IMR-90 (cell line): ENCODE measurements around the gene CTDSPL. TPM values are rescaled to one million over a fixed set of nuclear protein-coding genes. Genes with fewer than 3 reads are reported as not detected.

Experiments
- ATAC-seq: fragments of 200-7000 bp; cut with Tn5 transposase; 2 replicates; pipeline ENCODE4 v1.9.1; 2020; ENCODE audit warnings: low read depth, mild to moderate bottlenecking, moderate library complexity
- BruUV-seq: library from RNA; stranded (reverse); fragments of 400-500 nt; replicated peaks from 2 replicates; lab custom pipeline; 2021; lab: Mats Ljungman, UMichigan
- CTCF ChIA-PET: fragments of 300-600 bp; formaldehyde crosslinking; extraction: SDS; loops from one replicate; lab custom pipeline; 2021; ENCODE audit warnings: antibody characterized with exemption; lab: Yijun Ruan, JAX
- POLR2A ChIA-PET: fragments of 300-600 bp; sonication (Branson Sonifier 250); formaldehyde crosslinking; loops from one replicate; lab custom pipeline; 2022; ENCODE audit warnings: antibody characterized with exemption; ENCODE audit not compliant: unreplicated experiment; lab: Charles Lee
- DNase-seq: peaks from one replicate; pipeline ENCODE4 v3.0.0; 2013
- H2AFZ ChIP-seq: replicated peaks from 2 replicates; pipeline ENCODE3; 2013; ENCODE audit warnings: low read length, mild to moderate bottlenecking; ENCODE audit not compliant: poor library complexity
- H2AK5ac ChIP-seq: 2 replicates; pipeline ENCODE4 v1.6.1; 2013; ENCODE audit warnings: low read depth, low read length, inconsistent platforms
- H2AK9ac ChIP-seq: replicated peaks from 2 replicates; pipeline ENCODE3; 2013; ENCODE audit warnings: mild to moderate bottlenecking, low read depth, low read length, moderate library complexity; ENCODE audit not compliant: poor library complexity
- H2BK120ac ChIP-seq: 2 replicates; pipeline ENCODE4 v1.6.1; 2013; ENCODE audit warnings: low read depth, low read length, inconsistent platforms
- H2BK15ac ChIP-seq: 3 replicates; pipeline ENCODE4 v1.6.1; 2013; ENCODE audit warnings: low read depth, low read length, inconsistent platforms
- H2BK20ac ChIP-seq: 2 replicates; pipeline ENCODE4 v1.6.1; 2013; ENCODE audit warnings: low read depth, mild to moderate bottlenecking, inconsistent platforms, low read length, moderate library complexity
- H2BK5ac ChIP-seq: 2 replicates; pipeline ENCODE4 v1.6.1; 2013; ENCODE audit warnings: mild to moderate bottlenecking, low read depth, low read length, inconsistent platforms; ENCODE audit not compliant: poor library complexity, severe bottlenecking
- H3K14ac ChIP-seq: replicated peaks from 2 replicates; pipeline ENCODE4 v1.6.1; 2013; ENCODE audit warnings: low read depth, low read length, inconsistent platforms
- H3K18ac ChIP-seq: 2 replicates; pipeline ENCODE4 v1.6.1; 2013; ENCODE audit warnings: low read depth, low read length, control low read depth
- H3K23ac ChIP-seq: 2 replicates; pipeline ENCODE4 v1.6.1; 2013; ENCODE audit warnings: low read depth, low read length, inconsistent platforms
- H3K27ac ChIP-seq: 2 replicates; pipeline ENCODE4 v1.5.1; 2013; ENCODE audit warnings: mild to moderate bottlenecking, control low read depth, low read length; ENCODE audit not compliant: insufficient read depth
- H3K27me3 ChIP-seq: 2 replicates; pipeline ENCODE4 v1.6.1; 2013; ENCODE audit warnings: low read length; ENCODE audit not compliant: control insufficient read depth, insufficient read depth
- H3K36me3 ChIP-seq: 2 replicates; pipeline ENCODE4 v1.6.1; 2013; ENCODE audit warnings: low read length, mixed read lengths; ENCODE audit not compliant: control insufficient read depth, insufficient read depth
- H3K4ac ChIP-seq: 2 replicates; pipeline ENCODE4 v1.6.1; 2013; ENCODE audit warnings: low read depth, low read length, inconsistent platforms
- H3K4me1 ChIP-seq: 2 replicates; pipeline ENCODE4 v1.6.1; 2013; ENCODE audit warnings: low read length, mixed read lengths; ENCODE audit not compliant: control insufficient read depth, insufficient read depth
- H3K4me2 ChIP-seq: 2 replicates; pipeline ENCODE4 v1.6.1; 2013; ENCODE audit warnings: low read depth, mild to moderate bottlenecking, control low read depth, low read length, moderate library complexity
- H3K4me3 ChIP-seq: 2 replicates; pipeline ENCODE4 v1.5.1; 2013; ENCODE audit warnings: low read depth, mild to moderate bottlenecking, control low read depth, low read length, moderate library complexity; ENCODE audit not compliant: insufficient read depth
- H3K56ac ChIP-seq: 2 replicates; pipeline ENCODE4 v1.6.1; 2013; ENCODE audit warnings: low read length, inconsistent platforms; ENCODE audit not compliant: insufficient read depth; ENCODE audit errors: extremely low read depth
- H3K79me1 ChIP-seq, 2 experiments: 2 replicates each; pipeline ENCODE4 v1.6.1; 2013; ENCODE audit warnings: low read length in 2 of 2, inconsistent platforms in 1 of 2, low read depth in 1 of 2
- H3K9ac ChIP-seq: 2 replicates; pipeline ENCODE4 v1.6.1; 2013; ENCODE audit warnings: low read depth, low read length, control low read depth
- H3K9me1 ChIP-seq: 2 replicates; pipeline ENCODE4 v1.6.1; 2013; ENCODE audit warnings: low read length, inconsistent platforms; ENCODE audit not compliant: insufficient read depth
- H3K9me3 ChIP-seq: 2 replicates; pipeline ENCODE4 v1.6.1; 2013; ENCODE audit warnings: low read length; ENCODE audit not compliant: control insufficient read depth, insufficient read depth
- H4K20me1 ChIP-seq: 2 replicates; pipeline ENCODE4 v1.6.1; 2013; ENCODE audit warnings: low read length, inconsistent platforms; ENCODE audit not compliant: insufficient read depth
- H4K5ac ChIP-seq: 2 replicates; pipeline ENCODE4 v1.6.1; 2013; ENCODE audit warnings: mild to moderate bottlenecking, low read depth, low read length, control low read depth
- H4K8ac ChIP-seq, 2 experiments: 2 replicates each; pipeline ENCODE4 v1.6.1; 2013; ENCODE audit warnings: low read depth in 2 of 2, low read length in 2 of 2, control low read depth in 1 of 2, inconsistent platforms in 1 of 2
- H4K91ac ChIP-seq: 2 replicates; pipeline ENCODE4 v1.6.1; 2013; ENCODE audit warnings: low read depth, low read length, inconsistent platforms; ENCODE audit not compliant: insufficient read depth
- BHLHE40 ChIP-seq: fragments of 150-350 bp; IDR thresholded peaks from 2 replicates; pipeline ENCODE4 v1.6.1; 2016; ENCODE audit warnings: mild to moderate bottlenecking, low read depth, low read length
- CEBPB ChIP-seq: IDR thresholded peaks from 2 replicates; pipeline ENCODE4 v1.6.1; 2012; ENCODE audit warnings: low read depth, low read length, improper control_type of control experiment
- CHD1 ChIP-seq: IDR thresholded peaks from 2 replicates; pipeline ENCODE4 v1.6.1; 2012; ENCODE audit warnings: low read depth, low read length, improper control_type of control experiment
- ELK1 ChIP-seq: fragments of 150-350 bp; IDR thresholded peaks from 2 replicates; pipeline ENCODE4 v1.6.1; 2016; ENCODE audit warnings: low read depth, mild to moderate bottlenecking, low read length, moderate library complexity, borderline replicate concordance
- FOS ChIP-seq: fragments of 150-350 bp; IDR thresholded peaks from 2 replicates; pipeline ENCODE4 v1.6.1; 2016; ENCODE audit warnings: low read depth, low read length
- MAFK ChIP-seq: IDR thresholded peaks from 2 replicates; pipeline ENCODE4 v1.6.1; 2012; ENCODE audit warnings: low read depth, low read length, improper control_type of control experiment
- MAZ ChIP-seq: IDR thresholded peaks from 2 replicates; pipeline ENCODE4 v1.6.1; 2012; ENCODE audit warnings: low read depth, mild to moderate bottlenecking, low read length, improper control_type of control experiment, moderate library complexity, borderline replicate concordance
- MXI1 ChIP-seq: IDR thresholded peaks from 2 replicates; pipeline ENCODE4 v1.6.1; 2012; ENCODE audit warnings: low read depth, mild to moderate bottlenecking, low read length, moderate library complexity, borderline replicate concordance
- NFE2L2 ChIP-seq: fragments of 150-350 bp; IDR thresholded peaks from 2 replicates; pipeline ENCODE4 v1.6.1; 2016; ENCODE audit warnings: low read depth, mild to moderate bottlenecking, low read length
- POLR2A ChIP-seq: IDR thresholded peaks from 2 replicates; pipeline ENCODE4 v1.6.1; 2012; ENCODE audit warnings: mild to moderate bottlenecking, low read depth, low read length
- RAD21 ChIP-seq: IDR thresholded peaks from 2 replicates; pipeline ENCODE4 v1.6.1; 2012; ENCODE audit warnings: low read length, improper control_type of control experiment
- RCOR1 ChIP-seq: IDR thresholded peaks from 2 replicates; pipeline ENCODE4 v1.6.1; 2012; ENCODE audit warnings: mild to moderate bottlenecking, low read length, improper control_type of control experiment; ENCODE audit not compliant: insufficient replicate concordance
- RFX5 ChIP-seq: IDR thresholded peaks from 2 replicates; pipeline ENCODE4 v1.8.0; 2012; ENCODE audit warnings: low read depth, mild to moderate bottlenecking, low read length, moderate library complexity
- SMC3 ChIP-seq: fragments of 150-350 bp; IDR thresholded peaks from 2 replicates; pipeline ENCODE4 v1.6.1; 2016; ENCODE audit warnings: low read depth, mild to moderate bottlenecking, antibody characterized with exemption, low read length, moderate library complexity
- USF2 ChIP-seq: fragments of 150-350 bp; IDR thresholded peaks from 2 replicates; pipeline ENCODE4 v1.6.1; 2017; ENCODE audit warnings: mild to moderate bottlenecking, antibody characterized with exemption, low read length, low read depth
- WGBS, 2 experiments: methylation state at CpG; one replicate each; pipeline versions ENCODE4 v1.1.5 to v1.1.7; 2013; ENCODE audit warnings: missing lambda C conversion rate in 2 of 2; ENCODE audit not compliant: insufficient read length in 1 of 2; ENCODE audit errors: extremely low coverage in 2 of 2; 5-methylcytosine and 5-hydroxymethylcytosine counted together
- dilution Hi-C: fragments of 300-500 bp; cut with HindIII; formaldehyde crosslinking; loops from one replicate; pipeline ENCODE4 v1.14.3; 2018; ENCODE audit warnings: low sequenced_read_pairs; ENCODE audit not compliant: unreplicated experiment
- in situ Hi-C: fragments of 300-500 bp; cut with MboI; formaldehyde crosslinking; loops from 3 replicates; pipeline ENCODE4 v1.14.3; 2019; ENCODE audit warnings: low sequenced_read_pairs, inconsistent platforms, mixed read lengths
- intact Hi-C: fragments of 100-400 bp; cut with micrococcal nuclease; formaldehyde crosslinking; loops from 2 replicates; pipeline ENCODE4 v1.10.0; 2022
- polyA plus RNA-seq, 3 experiments: library from polyadenylated mRNA; depleted of rRNA; stranded (reverse); fragments of >200 nt; gene quantifications; 2 replicates each; pipeline ENCODE4 v1.2.3, GENCODE V29; 2012; ENCODE audit warnings: low replicate concordance in 1 of 3
- total RNA-seq: library from RNA; depleted of rRNA; stranded (reverse); fragments of >200 nt; gene quantifications from 2 replicates; pipeline ENCODE4 v1.2.3, GENCODE V29; 2012
- TF ChIP-seq, protein P1 (sequence below): conservative IDR thresholded peaks from 2 replicates; pipeline ENCODE4 v1.5.1; 2012; ENCODE audit warnings: mild to moderate bottlenecking, low read depth, low read length, improper control_type of control experiment

The CTDSPL gene
- total and polyA plus RNA-seq, 2 of the 4 experiments (the other 2 are of a cell fraction): 24.5 to 29.0 TPM

GRCh38 chr3:37993067-37993455, 131.4 kb downstream of the CTDSPL start:
- no peak for TF ChIP-seq CHD1
- TF ChIP-seq RAD21: no peak
- no peak for TF ChIP-seq RCOR1
- no peak for TF ChIP-seq NFE2L2
- TF ChIP-seq POLR2A: no peak
- TF ChIP-seq SMC3: no peak
- TF ChIP-seq BHLHE40: no peak
- TF ChIP-seq MAZ: no peak
- TF ChIP-seq FOS: no peak
- no peak for TF ChIP-seq ELK1
- no peak for TF ChIP-seq USF2
- no peak for TF ChIP-seq MXI1
- TF ChIP-seq, protein P1, sequence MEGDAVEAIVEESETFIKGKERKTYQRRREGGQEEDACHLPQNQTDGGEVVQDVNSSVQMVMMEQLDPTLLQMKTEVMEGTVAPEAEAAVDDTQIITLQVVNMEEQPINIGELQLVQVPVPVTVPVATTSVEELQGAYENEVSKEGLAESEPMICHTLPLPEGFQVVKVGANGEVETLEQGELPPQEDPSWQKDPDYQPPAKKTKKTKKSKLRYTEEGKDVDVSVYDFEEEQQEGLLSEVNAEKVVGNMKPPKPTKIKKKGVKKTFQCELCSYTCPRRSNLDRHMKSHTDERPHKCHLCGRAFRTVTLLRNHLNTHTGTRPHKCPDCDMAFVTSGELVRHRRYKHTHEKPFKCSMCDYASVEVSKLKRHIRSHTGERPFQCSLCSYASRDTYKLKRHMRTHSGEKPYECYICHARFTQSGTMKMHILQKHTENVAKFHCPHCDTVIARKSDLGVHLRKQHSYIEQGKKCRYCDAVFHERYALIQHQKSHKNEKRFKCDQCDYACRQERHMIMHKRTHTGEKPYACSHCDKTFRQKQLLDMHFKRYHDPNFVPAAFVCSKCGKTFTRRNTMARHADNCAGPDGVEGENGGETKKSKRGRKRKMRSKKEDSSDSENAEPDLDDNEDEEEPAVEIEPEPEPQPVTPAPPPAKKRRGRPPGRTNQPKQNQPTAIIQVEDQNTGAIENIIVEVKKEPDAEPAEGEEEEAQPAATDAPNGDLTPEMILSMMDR: no peak
- no peak for TF ChIP-seq MAFK
- TF ChIP-seq CEBPB: no peak
- TF ChIP-seq RFX5: no peak
- Histone ChIP-seq H3K9me3 (no peaks in the 10 kb centered on the region), H2AFZ (peak overlapping the region; percentile 9), H3K9ac (no peak overlapping the region), H3K4me3 (no peak overlapping the region), H4K91ac (no peak overlapping the region), H2AK9ac (no peak overlapping the region), H3K14ac (no peak overlapping the region), H4K8ac (peak overlapping the region; percentile 95 to 99; a peak in 3 of 4 replicates), H2AK5ac (no peak overlapping the region), H4K5ac (no peak overlapping the region), H4K20me1 (no peaks in the 10 kb centered on the region), H3K9me1 (peaks cover 8% of the 10 kb centered on the region), H3K4ac (0 out of 2 replicates have a peak overlapping the region, but pooled peaks have one; percentile 94), H3K79me1 (peaks cover 0 to 17% of the 10 kb centered on the region in 2 experiments; a peak in 1 of 4 replicates), H3K36me3 (peaks cover 3% of the 10 kb centered on the region; the same call in 1 of the 2 replicates), H3K56ac (no peak overlapping the region), H3K4me1 (peaks cover 2% of the 10 kb centered on the region), H3K23ac (no peak overlapping the region), H2BK15ac (no peak overlapping the region), H2BK20ac (no peak overlapping the region), H3K18ac (no peak overlapping the region), H2BK5ac (no peak overlapping the region), H3K27me3 (no peaks in the 10 kb centered on the region; the same call in 1 of the 2 replicates), H2BK120ac (no peak overlapping the region), H3K4me2 (no peak overlapping the region), H3K27ac (no peak overlapping the region)
- ChIA-PET CTCF (interaction anchor here (1.1 kb wide), 1 partner anchor 138 kb away, joined by 3 read pairs; no protein-coding TSS in a partner anchor), POLR2A (no interaction called here)
- DNase-seq: no peak
- no TSS peak for BruUV-seq
- no peak for ATAC-seq
- in situ Hi-C loops: no loop called here
- 86% methylated on average over 1 of the region's 8 CpGs; no CpG with 5 or more reads in 1 of the 2 experiments for WGBS, 2 experiments
- intact Hi-C loops: no loop called here
- dilution Hi-C loops: no loop called here
